BLaER1 (cell line): Measurements from ENCODE around the gene DYRK1A.

ENCODE experiments used
- H3K27ac ChIP-seq: shearing (Covaris generic); formaldehyde crosslinking; 2 replicates; pipeline ENCODE4 v1.8.1; 2022
- H3K27me3 ChIP-seq: shearing (Covaris generic); formaldehyde crosslinking; 2 replicates; pipeline ENCODE4 v1.8.1; 2022
- H3K36me3 ChIP-seq: shearing (Covaris generic); formaldehyde crosslinking; 2 replicates; pipeline ENCODE4 v1.8.1; 2022
- H3K4me1 ChIP-seq: shearing (Covaris generic); formaldehyde crosslinking; 2 replicates; pipeline ENCODE4 v1.8.1; 2022
- H3K4me2 ChIP-seq: shearing (Covaris generic); formaldehyde crosslinking; 2 replicates; pipeline ENCODE4 v1.8.1; 2022
- H3K4me3 ChIP-seq: shearing (Covaris generic); formaldehyde crosslinking; 2 replicates; pipeline ENCODE4 v1.8.1; 2022
- H3K9ac ChIP-seq: shearing (Covaris generic); formaldehyde crosslinking; 2 replicates; pipeline ENCODE4 v1.8.1; 2022
- H3K9me3 ChIP-seq: shearing (Covaris generic); formaldehyde crosslinking; 2 replicates; pipeline ENCODE4 v1.8.1; 2022
- H4K20me1 ChIP-seq: shearing (Covaris generic); formaldehyde crosslinking; 2 replicates; pipeline ENCODE4 v1.8.1; 2022
- Cebpa-rat ChIP-seq: shearing (Covaris generic); IDR thresholded peaks from 2 replicates; pipeline ENCODE4 v1.8.1; 2022

DYRK1A gene

GRCh38 chr21:37396855-37397254 lies 30.3 kb downstream of the DYRK1A start:
- H3K4me3 ChIP-seq: no peak overlapping the region
- H3K4me2 ChIP-seq: no peak overlapping the region
- H4K20me1 ChIP-seq: peaks cover 100% of the 10 kb centered on the region
- no peak overlapping the region for H3K27ac ChIP-seq
- H3K9ac ChIP-seq: no peak overlapping the region
- H3K27me3 ChIP-seq: no peaks in the 10 kb centered on the region
- H3K4me1 ChIP-seq: no peaks in the 10 kb centered on the region
- H3K36me3 ChIP-seq: peaks cover 80% of the 10 kb centered on the region
- peaks cover 80% of the 10 kb centered on the region for H3K9me3 ChIP-seq
- no peak for TF ChIP-seq Cebpa-rat

DNA sequence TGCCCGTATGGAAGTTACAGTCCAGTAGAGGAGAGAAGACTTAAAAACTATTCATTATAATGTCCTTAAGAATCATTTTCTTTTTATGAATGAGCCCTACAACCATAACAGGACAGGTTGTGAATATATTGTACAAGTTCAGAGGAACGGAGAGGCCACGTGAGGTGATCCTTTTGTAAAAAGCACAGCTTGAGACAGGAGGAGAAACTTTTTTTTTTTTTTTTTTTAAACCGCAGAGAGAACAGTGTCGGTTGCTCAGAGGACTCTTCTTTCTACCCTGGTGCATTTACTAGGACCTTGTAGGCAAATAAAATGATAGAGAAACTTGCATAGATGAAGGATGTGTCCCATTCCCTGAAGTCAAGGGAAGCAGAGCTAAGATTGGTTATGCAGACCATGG lies 32.1 kb downstream of the DYRK1A start:
- Histone ChIP-seq H3K27ac (no peak overlapping the region), H3K27me3 (no peaks in the 10 kb centered on the region), H3K4me2 (no peak overlapping the region), H3K4me1 (no peaks in the 10 kb centered on the region), H3K9ac (no peak overlapping the region), H3K9me3 (peaks cover 73% of the 10 kb centered on the region), H4K20me1 (peaks cover 100% of the 10 kb centered on the region), H3K36me3 (peaks cover 72% of the 10 kb centered on the region), H3K4me3 (no peak overlapping the region)
- no peak for TF ChIP-seq Cebpa-rat

DNA sequence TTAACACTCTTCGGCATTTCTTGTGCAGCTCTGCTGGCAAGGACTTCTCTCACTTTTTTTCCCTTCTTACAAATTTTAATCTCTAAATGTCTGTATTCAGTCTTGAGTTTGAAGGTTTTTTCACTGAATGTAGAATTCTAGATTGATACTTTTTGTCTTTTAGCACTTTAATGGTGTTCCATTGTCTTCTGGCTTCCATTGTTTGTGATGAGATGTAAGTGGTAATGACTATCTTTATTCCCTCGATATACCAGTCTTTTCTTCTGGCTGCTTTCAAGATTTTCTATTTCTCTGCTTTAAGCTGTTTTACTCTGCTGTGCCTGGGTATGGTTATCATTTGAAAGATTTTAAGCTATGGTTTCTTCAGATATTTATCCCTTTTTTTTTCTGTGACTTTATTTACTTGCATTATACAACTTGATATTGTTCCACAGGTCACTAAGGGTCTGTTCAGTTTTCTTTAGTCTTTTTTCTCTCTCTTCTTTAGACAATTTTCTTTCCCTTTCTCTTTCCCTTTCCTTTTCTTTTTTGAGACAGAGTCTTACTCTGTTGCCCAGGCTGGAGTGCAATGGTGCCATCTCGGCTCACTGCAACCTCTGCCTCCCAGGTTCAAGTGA lies 35.8 kb downstream of the DYRK1A start:
- no peak overlapping the region for H3K27ac ChIP-seq
- no peak overlapping the region for H3K4me3 ChIP-seq
- H3K9ac ChIP-seq: no peak overlapping the region
- H3K36me3 ChIP-seq: peaks cover 70% of the 10 kb centered on the region
- 0 out of 2 replicates have a peak, but pooled peaks cover 5% of the 10 kb centered on the region for H3K4me1 ChIP-seq
- no peak for TF ChIP-seq Cebpa-rat
- no peak overlapping the region for H3K4me2 ChIP-seq
- H4K20me1 ChIP-seq: peaks cover 100% of the 10 kb centered on the region
- no peaks in the 10 kb centered on the region for H3K27me3 ChIP-seq
- H3K9me3 ChIP-seq: peaks cover 50% of the 10 kb centered on the region

DNA sequence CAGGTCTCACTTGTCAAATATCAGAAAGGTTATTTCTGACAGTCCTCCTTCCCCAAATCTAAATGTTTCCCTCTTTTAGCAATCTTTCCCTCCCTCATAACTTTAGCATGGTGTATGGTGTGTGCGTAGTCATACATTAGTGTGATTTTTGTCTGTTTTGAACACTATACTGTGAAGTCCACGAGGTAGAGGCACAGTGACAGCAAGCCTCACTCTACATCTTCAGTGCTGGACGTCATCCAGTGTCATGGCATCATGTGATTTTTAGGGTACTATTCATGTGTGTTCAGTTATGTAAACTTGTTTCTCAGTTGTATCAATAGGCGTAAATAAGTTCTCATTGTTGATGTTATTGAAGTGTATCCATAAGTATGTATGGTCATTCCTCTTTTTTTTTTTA lies 39.1 kb downstream of the DYRK1A start:
- H3K27ac ChIP-seq: no peak overlapping the region
- H3K9me3 ChIP-seq: peaks cover 24% of the 10 kb centered on the region
- no peak for TF ChIP-seq Cebpa-rat
- 0 out of 2 replicates have a peak, but pooled peaks cover 5% of the 10 kb centered on the region for H3K4me1 ChIP-seq
- H3K4me2 ChIP-seq: no peak overlapping the region
- no peaks in the 10 kb centered on the region for H3K27me3 ChIP-seq
- H3K9ac ChIP-seq: no peak overlapping the region
- H3K36me3 ChIP-seq: peaks cover 51% of the 10 kb centered on the region
- peaks cover 100% of the 10 kb centered on the region for H4K20me1 ChIP-seq
- H3K4me3 ChIP-seq: no peak overlapping the region

DNA sequence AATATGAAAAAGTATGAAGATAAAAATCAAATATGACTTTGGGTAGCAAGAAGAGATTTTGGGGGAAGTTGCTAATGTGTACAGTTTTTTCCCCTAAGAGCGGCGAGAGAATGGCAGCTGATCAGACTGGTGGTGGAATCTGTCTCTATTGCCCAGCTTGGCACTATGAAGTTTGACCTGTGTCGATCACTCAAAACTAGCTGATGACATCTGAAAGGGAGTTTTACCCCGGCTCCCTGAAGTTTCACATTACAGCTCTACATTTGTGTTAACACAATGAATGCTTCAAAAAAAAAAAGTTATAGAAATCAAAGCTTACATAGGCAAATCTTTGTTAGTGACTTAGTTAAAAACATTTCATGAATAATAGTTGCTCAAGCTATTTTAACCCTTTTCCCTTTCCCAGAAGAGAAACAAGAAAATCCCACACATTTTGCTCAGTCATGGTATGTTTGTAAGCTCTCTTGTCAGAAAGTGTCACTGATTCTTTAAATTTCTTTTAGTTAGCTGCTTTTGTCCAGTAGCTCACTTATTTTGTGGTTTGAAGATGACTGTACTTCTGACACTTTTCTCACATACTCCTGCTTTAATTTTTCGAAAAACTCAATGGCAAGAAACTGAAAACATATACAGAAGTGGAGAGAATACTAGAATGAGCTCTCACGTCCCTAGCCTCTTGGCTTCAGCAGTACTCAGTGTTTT lies 41.3 kb downstream of the DYRK1A start:
- no peak overlapping the region for H3K27ac ChIP-seq
- H3K36me3 ChIP-seq: peaks cover 35% of the 10 kb centered on the region
- no peak overlapping the region for H3K4me3 ChIP-seq
- no peak overlapping the region for H3K9ac ChIP-seq
- H3K27me3 ChIP-seq: no peaks in the 10 kb centered on the region
- peaks cover 100% of the 10 kb centered on the region for H4K20me1 ChIP-seq
- no peak for TF ChIP-seq Cebpa-rat
- H3K4me1 ChIP-seq: 0 out of 2 replicates have a peak, but pooled peaks cover 12% of the 10 kb centered on the region
- peaks cover 1% of the 10 kb centered on the region for H3K9me3 ChIP-seq
- no peak overlapping the region for H3K4me2 ChIP-seq

DNA sequence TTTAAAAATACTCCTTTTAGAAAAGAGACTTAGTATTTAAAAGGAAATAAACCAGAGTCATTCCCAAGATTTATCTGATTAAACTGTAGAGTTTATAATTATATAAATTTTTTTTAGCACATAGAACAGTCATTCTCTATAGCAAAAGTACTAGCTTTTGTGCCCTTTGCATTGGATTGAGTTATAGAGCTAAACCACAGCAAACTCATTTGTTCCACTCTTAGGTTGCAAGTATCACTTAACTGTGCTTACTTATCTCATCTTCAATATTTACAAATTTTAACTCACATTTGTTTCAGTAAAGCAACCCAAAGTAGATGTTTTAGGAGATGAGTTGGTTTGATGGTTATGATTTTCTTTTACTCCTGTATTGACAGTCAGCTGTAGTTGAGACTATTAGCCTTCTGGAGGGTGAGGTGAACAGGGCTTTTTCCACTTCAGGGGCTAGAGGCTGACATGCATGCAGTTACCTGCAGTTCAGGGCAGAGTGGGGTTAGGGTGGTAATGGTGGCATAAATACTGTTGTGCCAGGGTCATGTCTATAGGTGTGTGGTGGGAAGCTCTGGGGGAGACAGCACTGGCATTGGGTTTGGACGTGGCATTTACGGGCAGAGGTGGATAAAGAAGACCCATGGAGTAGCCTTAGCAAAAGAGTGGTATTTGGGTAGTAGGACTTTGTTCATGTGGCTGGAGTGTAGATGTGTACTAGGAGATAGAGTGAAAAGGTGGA lies 42.1 kb downstream of the DYRK1A start:
- Histone ChIP-seq H3K4me3 (no peak overlapping the region), H3K36me3 (peaks cover 34% of the 10 kb centered on the region), H3K9me3 (no peaks in the 10 kb centered on the region; the same call in 1 of the 2 replicates), H3K27me3 (no peaks in the 10 kb centered on the region), H3K4me2 (no peak overlapping the region), H4K20me1 (peaks cover 100% of the 10 kb centered on the region), H3K4me1 (0 out of 2 replicates have a peak, but pooled peaks cover 13% of the 10 kb centered on the region), H3K27ac (no peak overlapping the region), H3K9ac (no peak overlapping the region)
- no peak for TF ChIP-seq Cebpa-rat

DNA sequence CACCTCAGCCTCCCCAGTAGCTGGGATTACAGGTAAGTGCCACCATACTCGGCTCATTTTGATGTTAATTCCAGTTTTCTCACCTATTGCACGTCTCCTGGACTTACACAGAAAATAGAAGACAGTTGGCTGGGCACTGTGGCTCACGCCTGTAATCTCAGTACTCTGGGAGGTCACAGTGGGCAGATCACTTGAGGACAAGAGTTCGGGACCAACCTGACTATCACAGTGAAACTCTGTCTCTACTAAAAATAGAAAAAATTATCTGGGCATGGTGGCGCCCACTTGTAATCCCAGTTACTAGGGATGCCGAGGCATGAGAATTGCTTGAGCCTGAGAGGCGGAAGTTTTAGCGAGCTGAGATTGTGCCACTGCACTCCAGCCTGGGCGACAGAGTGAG lies 44.1 kb downstream of the DYRK1A start:
- Histone ChIP-seq H3K4me3 (no peak overlapping the region), H3K4me1 (0 out of 2 replicates have a peak, but pooled peaks cover 8% of the 10 kb centered on the region), H4K20me1 (peaks cover 100% of the 10 kb centered on the region), H3K27me3 (no peaks in the 10 kb centered on the region), H3K36me3 (peaks cover 20% of the 10 kb centered on the region), H3K27ac (no peak overlapping the region), H3K9ac (no peak overlapping the region), H3K4me2 (no peak overlapping the region), H3K9me3 (no peaks in the 10 kb centered on the region)
- TF ChIP-seq Cebpa-rat: no peak

- no peak overlapping the region for H3K9ac ChIP-seq
- H3K4me3 ChIP-seq: no peak overlapping the region
- peaks cover 23% of the 10 kb centered on the region for H3K36me3 ChIP-seq
- H3K27me3 ChIP-seq: no peaks in the 10 kb centered on the region
- H3K4me1 ChIP-seq: 0 out of 2 replicates have a peak, but pooled peaks cover 8% of the 10 kb centered on the region
- H4K20me1 ChIP-seq: peaks cover 100% of the 10 kb centered on the region
- H3K4me2 ChIP-seq: no peak overlapping the region
- no peak for TF ChIP-seq Cebpa-rat
- no peaks in the 10 kb centered on the region for H3K9me3 ChIP-seq
- no peak overlapping the region for H3K27ac ChIP-seq
These were observed 46.2 kb downstream of the DYRK1A start for GRCh38 chr21:37412603-37413360.

DNA sequence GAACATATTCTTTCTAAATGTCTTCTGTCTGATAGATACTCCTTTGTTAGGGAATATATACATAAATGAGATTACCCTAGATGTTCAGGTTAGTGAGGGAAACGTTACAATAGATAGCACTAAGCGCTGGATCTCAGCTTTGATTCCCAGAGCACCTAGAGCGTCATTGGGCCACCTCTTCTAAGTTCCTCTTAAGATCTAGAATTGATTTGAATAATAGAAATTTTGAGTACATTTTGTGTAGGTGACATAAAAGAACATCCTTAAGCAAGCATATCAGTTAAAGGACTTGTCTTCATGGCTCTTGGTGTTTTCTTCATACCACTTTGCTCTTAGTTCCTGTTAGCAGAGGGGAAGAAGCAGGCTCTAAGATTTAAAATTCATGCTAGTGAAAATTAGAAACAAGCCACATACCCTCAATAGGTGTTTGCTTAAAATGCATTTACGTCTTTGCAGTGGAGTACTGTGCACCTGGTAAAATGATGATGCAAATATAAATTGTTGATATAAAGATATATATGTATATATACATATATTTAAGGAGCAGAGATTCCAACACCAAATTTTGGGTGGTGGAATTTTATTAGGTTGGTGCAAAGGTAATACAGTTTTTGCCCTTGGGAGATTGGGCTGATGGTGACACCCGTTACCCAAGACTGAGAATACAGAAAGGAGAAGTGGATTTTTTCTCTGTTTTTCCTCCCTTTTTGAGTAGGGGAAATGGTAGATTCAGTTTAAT lies 47.1 kb downstream of the DYRK1A start:
- Histone ChIP-seq H3K36me3 (peaks cover 22% of the 10 kb centered on the region), H4K20me1 (peaks cover 100% of the 10 kb centered on the region), H3K27ac (no peak overlapping the region), H3K4me2 (no peak overlapping the region), H3K27me3 (no peaks in the 10 kb centered on the region), H3K4me1 (0 out of 2 replicates have a peak, but pooled peaks cover 8% of the 10 kb centered on the region), H3K4me3 (no peak overlapping the region), H3K9ac (no peak overlapping the region), H3K9me3 (no peaks in the 10 kb centered on the region)
- TF ChIP-seq Cebpa-rat: no peak
